HuH-7.5 (cell line): ENCODE data around the gene GRIN3B.

Experiments
- DNase-seq: peaks from one replicate; pipeline ENCODE4 v3.0.0; 2011; ENCODE audit warnings: low spot score

The GRIN3B gene

DNA sequence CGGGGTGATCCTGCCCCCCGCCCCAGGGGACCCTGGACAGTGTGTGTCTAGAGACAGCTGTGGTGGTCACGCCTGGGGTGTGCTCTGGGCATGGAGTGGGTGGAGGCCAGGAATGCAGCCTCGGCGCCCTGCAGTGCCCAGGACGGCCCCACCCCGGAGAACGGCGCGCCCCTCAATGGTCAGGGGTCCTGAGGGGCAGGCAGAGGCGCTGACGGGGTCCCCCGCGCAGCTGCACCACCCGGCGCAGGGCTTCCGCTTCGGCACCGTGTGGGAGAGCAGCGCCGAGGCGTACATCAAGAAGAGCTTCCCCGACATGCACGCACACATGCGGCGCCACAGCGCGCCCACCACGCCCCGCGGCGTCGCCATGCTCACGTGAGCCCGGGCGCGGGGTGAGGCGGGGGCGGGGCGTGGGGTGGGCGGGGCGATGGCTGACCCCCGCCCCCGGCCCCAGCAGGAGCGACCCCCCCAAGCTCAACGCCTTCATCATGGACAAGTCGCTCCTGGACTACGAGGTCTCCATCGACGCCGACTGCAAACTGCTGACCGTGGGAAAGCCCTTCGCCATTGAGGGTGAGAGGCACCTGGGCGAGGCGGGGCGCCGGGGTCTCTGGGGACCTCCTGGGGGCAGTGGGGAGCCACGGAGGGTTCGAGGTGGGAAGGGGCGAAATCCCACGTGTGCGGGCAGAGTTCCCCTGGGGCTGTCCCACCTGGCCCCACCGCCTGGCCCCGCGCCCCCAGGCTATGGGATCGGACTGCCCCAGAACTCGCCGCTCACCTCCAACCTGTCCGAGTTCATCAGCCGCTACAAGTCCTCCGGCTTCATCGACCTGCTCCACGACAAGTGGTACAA is 7.4 kb downstream of the GRIN3B start:
- no peak for DNase-seq

DNA sequence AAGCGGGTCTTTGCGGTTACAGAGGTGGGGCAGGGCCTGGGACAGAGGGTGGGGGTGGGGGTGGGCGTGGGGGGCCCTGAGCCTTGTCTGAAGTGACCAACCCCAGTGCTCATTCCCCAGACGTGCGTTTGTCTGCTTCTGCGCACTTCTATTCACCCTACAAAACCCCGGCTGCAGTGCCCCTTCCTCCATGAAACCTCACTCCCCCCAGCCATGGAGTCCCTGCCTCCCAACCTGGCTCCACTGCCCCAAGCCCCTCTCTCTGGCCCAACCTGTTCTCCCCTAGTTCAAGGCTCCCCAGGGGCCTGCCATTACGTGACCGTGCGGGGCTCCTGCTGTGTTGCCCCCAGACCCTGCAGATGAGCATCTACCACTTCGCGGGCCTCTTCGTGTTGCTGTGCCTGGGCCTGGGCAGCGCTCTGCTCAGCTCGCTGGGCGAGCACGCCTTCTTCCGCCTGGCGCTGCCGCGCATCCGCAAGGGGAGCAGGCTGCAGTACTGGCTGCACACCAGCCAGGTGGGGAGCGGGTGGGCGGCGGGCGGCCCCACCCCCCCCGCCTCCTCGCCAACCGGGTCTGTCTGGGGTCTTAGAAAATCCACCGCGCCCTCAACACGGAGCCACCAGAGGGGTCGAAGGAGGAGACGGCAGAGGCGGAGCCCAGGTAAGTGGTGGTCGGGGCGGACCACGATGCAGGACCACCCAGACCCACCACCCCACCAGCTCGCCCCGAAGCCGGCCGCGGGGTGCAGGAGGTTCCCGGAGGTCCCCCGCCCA is 8.2 kb downstream of the GRIN3B start:
- DNase-seq = no peak

DNA sequence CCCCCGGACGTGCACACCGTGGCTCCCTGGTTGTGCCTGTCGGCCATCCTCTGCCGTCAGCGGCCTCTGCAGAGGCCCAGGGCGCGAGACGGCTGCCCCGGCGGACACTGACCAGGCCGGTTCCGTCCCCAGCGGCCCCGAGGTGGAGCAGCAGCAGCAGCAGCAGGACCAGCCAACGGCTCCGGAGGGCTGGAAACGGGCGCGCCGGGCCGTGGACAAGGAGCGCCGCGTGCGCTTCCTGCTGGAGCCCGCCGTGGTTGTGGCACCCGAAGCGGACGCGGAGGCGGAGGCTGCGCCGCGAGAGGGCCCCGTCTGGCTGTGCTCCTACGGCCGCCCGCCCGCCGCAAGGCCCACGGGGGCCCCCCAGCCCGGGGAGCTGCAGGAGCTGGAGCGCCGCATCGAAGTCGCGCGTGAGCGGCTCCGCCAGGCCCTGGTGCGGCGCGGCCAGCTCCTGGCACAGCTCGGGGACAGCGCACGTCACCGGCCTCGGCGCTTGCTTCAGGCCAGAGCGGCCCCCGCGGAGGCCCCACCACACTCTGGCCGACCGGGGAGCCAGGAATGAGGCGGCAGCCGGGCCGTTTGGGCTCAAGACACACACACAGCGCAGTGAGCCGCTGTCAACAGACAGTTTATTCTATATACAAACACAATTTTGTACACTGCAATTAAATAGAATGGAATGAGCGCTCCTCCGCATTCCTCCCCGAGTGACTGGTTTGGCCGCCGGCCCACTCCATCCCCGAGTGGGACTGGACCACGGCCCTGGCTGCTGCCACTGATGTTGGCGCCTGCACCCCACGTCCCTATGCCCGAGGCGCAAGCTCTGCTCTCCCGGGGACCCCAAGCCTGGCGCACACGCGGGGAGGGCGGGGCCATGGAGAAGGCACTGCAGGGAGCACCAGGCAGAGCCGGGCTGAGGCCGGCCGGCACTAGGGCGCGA is 9.1 kb downstream of the GRIN3B start:
- DNase-seq = no peak

DNA sequence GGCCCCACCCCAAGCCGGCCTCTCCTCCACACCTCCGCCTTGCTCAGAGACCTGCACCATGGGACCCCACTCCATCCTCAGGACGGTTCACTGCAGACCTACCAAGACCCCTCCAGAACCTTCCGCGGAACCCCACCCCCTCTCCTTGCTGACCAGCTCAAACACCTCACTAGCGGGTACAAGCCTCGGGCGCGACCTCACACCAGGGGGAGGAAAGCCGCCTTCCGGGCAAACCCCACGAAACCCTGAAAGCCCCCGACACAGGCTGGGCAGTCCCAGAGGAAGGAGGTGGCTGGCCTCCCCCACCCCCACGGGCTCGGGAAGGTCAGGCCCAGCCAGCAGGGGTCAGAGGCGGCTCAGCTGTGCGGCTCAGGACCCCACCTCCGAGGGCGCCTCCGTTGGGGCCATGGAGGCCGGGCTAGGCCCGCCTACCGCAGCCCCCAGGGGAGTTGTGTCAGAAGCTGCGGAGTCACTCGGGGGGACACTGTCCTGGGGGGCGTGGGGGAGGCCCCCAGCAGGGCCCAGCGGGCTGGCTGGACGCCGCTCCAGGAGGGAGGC is 9.8 kb downstream of the GRIN3B start:
- no peak for DNase-seq

DNA sequence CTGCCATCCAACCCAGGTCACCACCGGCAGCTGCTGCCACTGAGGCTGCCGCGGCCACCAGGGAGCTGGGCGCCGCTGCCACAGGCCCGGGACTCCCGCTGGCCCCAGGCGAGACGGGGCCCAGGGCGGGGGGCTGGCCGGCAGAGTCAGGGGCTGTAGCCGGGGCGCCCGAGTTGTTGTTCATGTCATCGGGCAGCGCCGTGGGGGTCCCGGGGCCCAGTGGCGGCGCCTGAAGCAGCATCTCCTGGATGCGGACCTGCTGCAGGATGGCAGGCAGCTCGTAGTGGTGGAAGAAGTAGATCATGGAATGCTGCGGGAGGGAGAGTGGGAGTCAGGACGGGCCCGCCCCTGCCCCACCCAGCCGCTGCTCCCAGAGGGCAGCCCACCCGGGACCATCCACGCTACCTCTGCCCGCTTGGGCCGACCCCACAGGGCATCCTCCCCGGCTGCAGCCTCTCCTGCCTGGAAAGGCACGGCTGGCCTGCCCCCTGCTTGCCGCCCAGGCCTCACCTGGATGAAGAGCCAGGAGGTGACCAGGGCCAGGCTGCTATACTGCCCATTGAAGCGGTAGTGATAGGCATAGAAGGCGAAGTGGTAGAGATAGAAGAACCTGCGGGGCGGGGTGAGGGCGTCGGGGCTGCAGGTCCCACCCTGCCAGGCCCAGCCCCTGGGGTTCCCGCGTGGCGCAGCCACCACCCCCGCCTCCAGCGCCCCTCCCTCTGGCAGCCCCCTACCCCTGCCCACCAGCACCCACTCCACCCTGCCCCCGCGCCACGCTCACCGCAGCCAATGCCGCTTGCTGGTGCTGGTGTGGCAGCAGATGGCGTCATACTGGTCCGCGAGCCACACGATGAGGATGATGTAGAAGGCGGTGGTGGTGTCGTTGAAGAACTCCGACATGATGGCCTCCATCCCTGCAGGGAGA is 10.6 kb downstream of the GRIN3B start:
- DNase-seq = no peak

DNA sequence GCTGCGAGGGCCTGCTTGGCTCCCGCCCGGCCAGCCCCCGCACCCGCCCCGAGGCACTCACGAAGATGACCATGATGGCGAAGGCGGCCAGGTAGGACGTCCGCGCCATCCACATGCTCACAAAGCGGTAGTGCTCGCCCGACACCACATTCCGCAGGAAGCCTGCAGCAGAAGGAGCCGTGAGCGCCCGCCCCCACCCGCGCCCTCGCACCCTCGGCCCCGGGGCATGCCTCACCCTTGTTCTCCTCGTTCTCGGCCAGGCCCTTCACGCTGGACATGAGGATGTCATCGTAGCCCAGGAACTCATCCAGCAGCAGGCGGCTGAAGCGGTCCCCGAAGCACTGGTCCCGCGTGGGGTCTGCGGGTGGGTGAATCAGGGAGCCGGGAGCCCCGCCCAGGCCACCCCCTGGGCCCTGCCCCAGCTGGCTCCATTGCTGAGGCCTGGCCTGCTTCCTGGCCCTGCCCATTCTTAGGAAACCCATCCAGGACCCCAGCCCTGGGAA is 11.7 kb downstream of the GRIN3B start:
- no peak for DNase-seq

DNA sequence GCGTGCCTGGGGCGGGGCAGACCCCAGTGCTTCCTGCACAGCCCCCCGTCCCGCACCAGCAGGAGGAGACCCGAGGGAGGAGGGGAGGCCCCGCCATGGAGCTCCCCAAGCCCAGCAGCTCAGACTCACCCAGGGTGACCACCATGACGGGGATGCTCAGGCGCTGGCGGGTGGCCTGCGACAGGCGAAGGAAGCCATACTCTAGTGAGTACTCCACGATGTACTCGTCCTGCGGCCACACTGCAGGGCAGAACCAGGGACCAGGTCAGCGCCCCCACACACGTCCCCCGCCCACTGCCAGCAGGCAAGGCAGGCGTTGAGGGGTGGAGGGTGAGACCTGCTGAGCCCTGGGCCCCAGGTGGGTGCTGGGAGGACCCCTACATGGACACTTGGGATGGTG is 12.1 kb downstream of the GRIN3B start:
- DNase-seq = no peak

DNA sequence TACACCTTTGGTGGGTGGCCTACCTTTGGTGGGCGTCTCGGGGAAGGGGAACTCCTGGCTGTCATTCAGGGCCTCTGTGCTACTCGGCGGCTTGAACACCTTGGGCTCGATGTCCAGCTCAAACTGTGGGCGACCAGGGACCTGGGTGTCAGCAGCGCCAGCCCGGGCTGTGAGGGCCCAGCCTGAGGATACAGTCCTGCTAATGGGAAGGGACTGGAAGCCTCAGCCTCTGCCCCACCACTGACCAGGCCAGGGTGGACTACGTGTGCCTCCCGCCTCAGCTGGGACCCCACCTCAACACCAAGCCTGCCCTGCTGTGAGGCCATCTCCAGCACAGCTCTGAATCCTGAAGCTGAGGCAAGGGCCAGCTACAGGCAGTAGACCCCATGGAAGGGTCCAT is 13.0 kb downstream of the GRIN3B start:
- DNase-seq = no peak

DNA sequence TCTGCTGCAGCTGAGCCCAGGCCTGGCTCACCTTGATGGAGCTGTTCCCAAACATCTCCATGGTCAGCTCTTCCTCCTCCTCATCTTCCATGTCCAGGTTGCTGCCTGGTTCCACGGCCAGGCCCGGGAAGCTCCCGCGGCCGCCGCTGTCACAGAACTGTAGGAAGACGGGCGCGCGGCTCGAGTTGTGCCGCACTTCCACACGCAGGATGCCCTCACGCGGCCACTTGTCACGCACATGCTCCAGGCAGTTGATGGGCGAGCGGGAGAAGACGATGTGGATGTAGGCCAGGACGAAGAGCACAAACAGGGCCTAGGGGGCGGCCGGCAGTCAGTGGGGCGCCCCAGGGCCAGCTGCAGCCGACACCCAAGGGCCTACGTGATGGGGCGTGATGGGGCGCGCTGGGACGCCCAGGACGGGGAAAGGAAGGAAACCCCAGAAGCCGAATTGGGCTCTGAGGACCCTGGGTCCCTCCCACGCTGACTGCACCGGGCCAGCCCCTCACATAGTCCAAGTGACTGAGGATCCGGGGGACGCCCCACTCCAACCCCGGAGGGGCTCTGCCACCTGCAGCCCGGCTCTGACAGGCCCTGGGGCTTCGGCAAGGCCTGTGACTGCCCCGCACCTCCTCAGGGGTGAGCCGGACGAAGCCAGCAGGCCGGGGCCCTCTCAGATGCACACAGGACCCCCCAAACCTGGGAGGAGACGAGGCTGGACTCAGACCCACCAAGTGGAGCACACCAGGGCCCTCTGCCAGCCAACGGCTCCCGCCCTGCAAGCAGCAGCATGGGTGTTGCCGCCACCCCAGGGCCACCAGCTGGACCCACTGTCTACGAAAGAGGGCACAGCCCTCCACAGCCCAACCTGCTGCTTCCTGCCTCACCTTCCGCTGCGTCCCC is 14.2 kb downstream of the GRIN3B start:
- DNase-seq = no peak

DNA sequence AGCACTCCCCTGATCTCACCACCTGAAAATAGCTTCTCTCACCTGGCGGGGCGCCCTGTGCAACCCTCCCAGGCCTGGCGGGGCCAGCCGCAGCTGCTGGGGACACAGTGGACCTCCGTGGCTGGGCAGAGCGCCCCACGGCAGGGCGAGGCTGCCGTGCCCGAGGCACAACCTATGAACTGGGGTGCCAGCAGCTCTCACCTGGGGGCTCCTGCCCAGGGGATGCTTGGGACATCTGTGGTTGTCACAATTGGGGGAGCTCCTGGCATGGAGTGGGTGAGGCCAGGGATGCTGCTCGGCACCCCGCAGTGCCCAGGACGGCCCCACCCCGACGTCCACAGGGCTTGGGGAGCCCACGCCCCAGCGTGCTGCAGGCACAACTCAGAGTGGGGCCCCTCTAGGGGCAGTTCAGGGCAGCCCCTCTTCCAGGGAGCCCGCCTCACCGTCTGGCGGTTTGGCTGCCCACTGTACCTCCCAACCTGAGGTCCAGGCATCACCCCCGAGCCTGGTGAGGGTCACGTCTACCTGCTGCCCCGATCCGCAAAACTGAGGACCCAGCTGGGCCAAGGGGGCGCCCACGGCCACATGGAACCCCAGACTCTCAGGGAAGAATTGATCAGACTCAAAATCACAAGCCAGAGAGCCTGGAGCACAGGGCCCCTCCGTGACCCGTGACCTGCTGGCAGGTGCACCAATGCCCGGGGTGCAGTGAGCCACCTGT is 15.0 kb downstream of the GRIN3B start:
- DNase-seq = no peak

DNA sequence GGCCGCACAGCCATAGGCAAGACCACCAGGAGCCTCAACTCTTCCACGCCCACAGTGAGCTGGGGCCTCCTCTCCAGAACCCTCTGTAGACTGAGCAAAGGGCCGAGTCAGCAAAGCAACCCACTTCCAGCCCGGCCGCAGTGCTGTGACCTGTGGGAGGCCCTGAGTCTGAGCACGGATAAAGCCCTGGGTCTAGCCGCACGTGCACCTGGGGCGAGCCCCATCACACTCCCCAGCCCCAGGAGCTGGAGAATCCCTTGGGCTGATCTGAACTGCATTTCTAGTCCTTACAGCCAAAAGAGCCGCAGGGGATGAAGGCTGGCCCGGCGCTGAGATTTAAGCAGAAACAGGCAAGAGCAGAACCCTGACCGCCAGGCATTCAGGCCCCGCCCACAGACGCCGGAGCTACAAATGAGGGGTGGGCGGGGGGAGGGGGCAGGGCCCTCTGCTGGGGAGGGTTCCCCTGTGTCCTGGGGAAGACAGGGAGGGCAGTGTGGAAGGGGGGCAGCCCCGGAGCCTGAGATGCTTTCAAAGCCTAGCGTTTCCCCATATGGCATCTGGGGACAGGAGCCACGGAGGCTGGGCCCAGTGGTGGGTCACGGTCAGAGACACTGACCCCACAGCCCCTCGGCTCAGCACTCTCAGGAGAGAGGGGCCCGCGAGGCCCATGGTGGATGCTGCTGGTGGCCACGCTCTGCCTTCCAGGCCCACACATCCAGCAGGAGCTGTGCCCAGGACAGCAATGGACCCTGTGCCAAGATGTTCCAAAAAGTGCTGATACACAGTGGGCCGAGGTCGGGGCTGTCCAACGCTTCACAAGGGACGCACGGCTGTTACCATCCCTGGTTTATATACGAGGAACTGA is 15.8 kb downstream of the GRIN3B start:
- no peak for DNase-seq

DNA sequence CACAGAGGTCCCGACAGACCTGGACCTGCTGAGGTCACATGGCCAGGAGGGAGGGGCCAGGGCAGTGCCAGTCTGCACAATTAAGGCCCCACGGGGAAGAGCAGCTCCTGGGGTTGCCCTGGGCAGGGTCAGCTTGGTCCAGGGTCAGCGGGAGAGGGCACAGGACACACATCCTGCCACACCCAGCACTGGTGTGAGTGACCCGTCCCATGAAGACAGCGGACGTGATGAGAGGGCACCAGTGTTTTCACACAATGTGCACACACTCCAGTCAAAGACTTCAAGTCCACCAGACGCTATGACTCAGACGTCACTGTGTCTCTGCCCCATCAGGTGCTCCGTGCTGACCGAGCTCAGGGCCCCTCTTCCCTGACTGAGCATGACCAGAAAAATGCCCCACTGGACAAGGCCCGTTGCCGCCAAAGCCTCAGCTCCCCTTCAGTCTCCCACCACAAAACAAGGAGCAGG is 16.5 kb downstream of the GRIN3B start:
- no peak for DNase-seq

DNA sequence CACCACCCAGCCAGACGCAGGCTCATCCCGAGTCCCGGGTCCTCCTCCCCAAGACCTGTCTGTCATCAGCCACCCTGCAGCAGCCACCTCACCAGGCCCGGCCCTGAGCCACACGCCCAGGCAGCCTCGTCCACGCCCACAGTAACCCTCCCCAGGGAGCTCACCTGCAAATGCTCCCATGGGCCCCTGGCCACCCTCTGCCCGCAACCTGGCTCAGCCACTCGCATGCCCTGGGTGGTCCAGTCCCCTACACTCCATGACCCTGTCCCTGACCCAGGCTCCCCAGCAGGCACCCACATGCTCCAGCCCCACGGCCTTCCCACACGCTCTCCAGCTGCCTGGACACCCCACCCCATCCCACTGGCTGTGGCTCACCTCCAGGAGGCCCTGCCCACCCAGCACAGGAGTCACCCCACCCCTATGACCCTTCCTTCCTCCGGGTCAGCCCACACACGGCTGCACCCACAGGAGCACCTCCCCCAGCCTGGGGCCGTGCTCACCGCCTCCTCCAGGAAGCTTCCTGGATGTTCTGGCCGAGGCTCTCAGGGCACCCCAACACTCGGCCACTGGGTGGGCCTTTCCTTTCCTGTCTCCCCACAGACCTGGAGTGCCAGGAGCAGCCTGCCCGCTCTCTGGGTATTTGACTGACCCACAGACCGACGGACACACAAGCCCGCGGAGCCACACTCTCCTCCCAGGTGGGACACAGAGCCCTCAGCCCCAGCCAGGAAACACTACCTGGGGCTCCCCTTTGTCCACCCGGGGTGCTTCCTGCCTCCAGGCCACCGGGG is 17.1 kb downstream of the GRIN3B start:
- DNase-seq = no peak

DNA sequence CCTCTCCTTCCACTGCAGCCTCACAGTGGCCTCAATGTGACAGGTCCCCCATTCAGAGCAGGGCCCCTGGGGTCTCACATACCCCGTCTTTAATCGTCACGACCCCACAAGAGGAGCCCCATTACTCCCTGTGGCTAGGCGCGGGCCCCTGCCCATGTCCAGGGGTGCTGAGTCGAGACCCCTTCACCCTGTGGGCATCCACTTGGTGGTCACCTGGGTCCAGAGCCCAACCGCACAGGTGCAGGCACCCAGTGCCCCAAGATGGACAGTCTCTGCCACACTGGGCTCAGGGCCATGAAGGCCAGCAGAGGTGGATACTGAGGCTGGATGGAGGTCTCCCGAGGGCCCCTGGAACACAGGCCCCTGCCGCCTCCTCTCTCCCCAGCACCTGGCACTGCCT is 17.7 kb downstream of the GRIN3B start:
- no peak for DNase-seq

DNA sequence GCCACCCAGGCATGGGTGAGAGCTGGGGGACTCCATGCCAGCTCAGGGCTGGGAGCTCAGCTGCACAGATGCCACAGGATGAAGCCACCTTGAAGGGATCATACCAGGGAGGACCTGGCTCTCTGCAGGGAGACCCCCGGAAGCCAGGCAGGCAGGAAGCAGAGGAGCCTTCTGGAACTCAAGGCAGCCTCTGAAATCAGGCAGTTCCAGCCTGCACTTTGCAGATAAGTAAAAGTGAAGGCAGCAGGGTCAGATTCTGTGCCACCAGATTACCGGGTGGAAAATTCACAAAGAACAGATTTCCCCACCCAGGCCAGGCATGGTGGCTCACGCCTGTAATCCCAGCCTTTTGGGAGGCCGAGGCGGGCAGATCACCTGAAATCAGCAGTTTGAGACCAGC is 18.2 kb downstream of the GRIN3B start:
- no peak for DNase-seq

DNA sequence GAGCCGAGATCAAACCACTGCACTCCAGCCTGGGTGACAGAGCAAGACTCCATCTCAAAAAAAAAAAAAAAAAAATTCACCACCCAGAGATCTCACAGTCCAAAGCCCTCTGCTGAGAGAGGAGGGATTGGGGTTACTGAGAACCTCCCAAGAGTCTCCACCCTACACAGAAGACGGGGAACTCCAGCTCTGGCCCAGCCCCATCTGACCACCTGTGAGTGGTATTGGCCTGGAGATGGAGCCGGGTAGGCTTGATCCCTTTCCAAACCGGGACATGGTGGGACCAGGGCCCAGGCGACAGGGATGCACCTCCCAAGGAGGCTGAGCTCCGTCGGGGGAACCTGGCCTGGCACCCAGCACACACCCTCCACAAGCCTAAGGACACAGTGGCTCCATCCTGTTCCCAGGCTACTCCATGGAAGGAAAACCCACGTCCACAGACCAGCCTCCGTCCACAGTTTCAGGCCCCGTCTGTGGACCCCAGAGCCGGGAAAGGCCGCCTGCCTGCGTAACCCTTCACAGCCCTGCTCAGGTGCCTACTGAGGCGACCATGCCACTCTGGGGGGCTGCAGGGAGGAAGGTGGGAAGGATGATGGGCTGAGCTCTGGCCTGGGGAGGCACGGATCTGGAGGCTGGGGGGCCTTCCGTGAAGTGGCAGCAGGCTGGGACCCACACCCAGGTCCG is 18.9 kb downstream of the GRIN3B start:
- no peak for DNase-seq

DNA sequence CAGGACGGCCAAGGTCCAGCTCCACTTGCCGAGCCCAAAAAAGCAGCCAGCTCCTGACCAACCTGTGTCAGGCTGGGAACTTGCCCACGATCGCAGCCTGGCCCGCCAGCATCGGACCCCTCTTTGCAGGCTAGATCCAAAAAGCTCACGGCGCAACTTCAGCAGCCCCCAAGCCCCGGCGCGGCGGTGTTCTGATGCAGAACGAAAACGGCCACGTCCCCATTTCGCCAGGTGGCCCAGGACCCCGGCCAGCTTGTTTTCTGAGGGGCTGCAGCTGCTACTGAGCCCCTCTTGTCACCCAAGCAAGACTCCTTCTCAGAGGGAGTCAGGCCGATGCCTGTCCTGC is 19.4 kb downstream of the GRIN3B start:
- DNase-seq = no peak
